Keratinocyte (primary cell): ENCODE measurements around the gene TACC3. TPM values are rescaled to one million over a fixed set of nuclear protein-coding genes. Genes with fewer than 3 reads are reported as not detected.
A peak's percentile ranks its signal among the peaks of the same experiment; 100 is the strongest.

Experiments used
- DNase-seq: peaks from one replicate; pipeline ENCODE4 v3.0.0-alpha.2; 2011; ENCODE audit warnings: low read depth, missing footprints, low spot score
- FAIRE-seq: peaks from 2 replicates; lab custom pipeline; 2011; peaks lifted over from hg19 to GRCh38; lab: Jason Lieb, UNC
- H2AFZ ChIP-seq: 2 replicates; pipeline ENCODE4 v1.6.0; 2012; ENCODE audit warnings: low read length, control low read depth, inconsistent platforms; ENCODE audit not compliant: control insufficient read depth
- H3K27ac ChIP-seq: 2 replicates; pipeline ENCODE4 v1.5.1; 2011; ENCODE audit warnings: low read length; ENCODE audit not compliant: control insufficient read depth, insufficient read depth
- H3K27me3 ChIP-seq: 3 replicates; pipeline ENCODE4 v1.6.0; 2011; ENCODE audit warnings: low read length; ENCODE audit not compliant: control insufficient read depth, insufficient read depth; ENCODE audit errors: extremely low read depth
- H3K36me3 ChIP-seq, 2 experiments: 2 replicates in 1 of 2; 3 replicates in 1 of 2; pipeline ENCODE4 v1.5.1; 2011; ENCODE audit warnings: low read length in 2 of 2, mild to moderate bottlenecking in 1 of 2; ENCODE audit not compliant: control insufficient read depth in 2 of 2, insufficient read depth in 2 of 2; ENCODE audit errors: extremely low read depth in 1 of 2
- H3K4me1 ChIP-seq: 3 replicates; pipeline ENCODE4 v1.5.1; 2011; ENCODE audit warnings: low read length; ENCODE audit not compliant: control insufficient read depth, insufficient read depth; ENCODE audit errors: extremely low read depth
- H3K4me2 ChIP-seq: 3 replicates; pipeline ENCODE4 v1.6.0; 2011; ENCODE audit warnings: low read depth, low read length; ENCODE audit not compliant: control insufficient read depth, insufficient read depth; ENCODE audit errors: extremely low read depth
- H3K4me3 ChIP-seq, 3 experiments: fragments of 200-600 bp in 1 of 3; sonication (generic) in 1 of 3; 2 replicates in 2 of 3; 3 replicates in 1 of 3; pipeline ENCODE4 v1.5.1; 2011 to 2016; ENCODE audit warnings: low read length in 3 of 3, mild to moderate bottlenecking in 3 of 3, control low read depth in 2 of 3, inconsistent platforms in 1 of 3, low read depth in 1 of 3, mixed read lengths in 1 of 3, mixed run types in 1 of 3, moderate library complexity in 1 of 3; ENCODE audit not compliant: control insufficient read depth in 2 of 3, insufficient read depth in 2 of 3; ENCODE audit errors: extremely low read depth in 1 of 3
- H3K79me2 ChIP-seq: 2 replicates; pipeline ENCODE4 v1.6.0; 2012; ENCODE audit warnings: low read length; ENCODE audit not compliant: control insufficient read depth, insufficient read depth
- H3K9ac ChIP-seq: 3 replicates; pipeline ENCODE4 v1.6.0; 2011; ENCODE audit warnings: low read length; ENCODE audit not compliant: control insufficient read depth, insufficient read depth; ENCODE audit errors: extremely low read depth
- H3K9me1 ChIP-seq: 3 replicates; pipeline ENCODE4 v1.6.0; 2011; ENCODE audit warnings: low read length; ENCODE audit not compliant: control insufficient read depth, insufficient read depth; ENCODE audit errors: extremely low read depth
- H3K9me3 ChIP-seq: 2 replicates; pipeline ENCODE4 v1.5.1; 2012; ENCODE audit warnings: low read depth, low read length; ENCODE audit not compliant: control insufficient read depth
- H4K20me1 ChIP-seq: 3 replicates; pipeline ENCODE4 v1.6.0; 2011; ENCODE audit warnings: low read length; ENCODE audit not compliant: control insufficient read depth, insufficient read depth; ENCODE audit errors: extremely low read depth
- EZH2 ChIP-seq: IDR thresholded peaks from one replicate; pipeline ENCODE4 v1.6.1; 2012; ENCODE audit warnings: inconsistent platforms, mild to moderate bottlenecking, low read length, moderate library complexity
- dilution Hi-C: fragments of 300-500 bp; cut with MboI; formaldehyde crosslinking; loops from one replicate; pipeline ENCODE4 v1.7.0; 2020; ENCODE audit warnings: low sequenced_read_pairs; ENCODE audit not compliant: extremely low pct_ligation_motif_present
- polyA plus RNA-seq, 5 experiments: library from polyadenylated mRNA; depleted of rRNA in 3 of 5; stranded (reverse) in 3 of 5; stranded (forward) in 1 of 5; unstranded in 1 of 5; fragments of >200 nt; gene quantifications; 1 replicate in 1 of 5; 2 replicates in 3 of 5; 3 replicates in 1 of 5; pipeline versions ENCODE4 v1.2.1 to v1.2.3, GENCODE V29; 2011 to 2012; ENCODE audit warnings: missing spikeins in 2 of 5, low read depth in 1 of 5, low replicate concordance in 1 of 5
- TF ChIP-seq, protein P1 (sequence below), 3 experiments: IDR thresholded peaks in 1 of 3; conservative IDR thresholded peaks in 1 of 3; optimal IDR thresholded peaks in 1 of 3; 2 replicates in 2 of 3; 3 replicates in 1 of 3; pipeline versions ENCODE3 to v1.5.1; 2011; ENCODE audit warnings: low read length in 3 of 3, mild to moderate bottlenecking in 3 of 3, moderate library complexity in 2 of 3, control low read depth in 1 of 3, inconsistent platforms in 1 of 3; ENCODE audit not compliant: insufficient read depth in 2 of 3; ENCODE audit errors: extremely low read depth in 1 of 3

Gene TACC3
- polyA plus RNA-seq, 1 donor (not counting 4 experiments of a cell fraction or from before 2014, with no cell fraction given), result 19.1 TPM

DNA sequence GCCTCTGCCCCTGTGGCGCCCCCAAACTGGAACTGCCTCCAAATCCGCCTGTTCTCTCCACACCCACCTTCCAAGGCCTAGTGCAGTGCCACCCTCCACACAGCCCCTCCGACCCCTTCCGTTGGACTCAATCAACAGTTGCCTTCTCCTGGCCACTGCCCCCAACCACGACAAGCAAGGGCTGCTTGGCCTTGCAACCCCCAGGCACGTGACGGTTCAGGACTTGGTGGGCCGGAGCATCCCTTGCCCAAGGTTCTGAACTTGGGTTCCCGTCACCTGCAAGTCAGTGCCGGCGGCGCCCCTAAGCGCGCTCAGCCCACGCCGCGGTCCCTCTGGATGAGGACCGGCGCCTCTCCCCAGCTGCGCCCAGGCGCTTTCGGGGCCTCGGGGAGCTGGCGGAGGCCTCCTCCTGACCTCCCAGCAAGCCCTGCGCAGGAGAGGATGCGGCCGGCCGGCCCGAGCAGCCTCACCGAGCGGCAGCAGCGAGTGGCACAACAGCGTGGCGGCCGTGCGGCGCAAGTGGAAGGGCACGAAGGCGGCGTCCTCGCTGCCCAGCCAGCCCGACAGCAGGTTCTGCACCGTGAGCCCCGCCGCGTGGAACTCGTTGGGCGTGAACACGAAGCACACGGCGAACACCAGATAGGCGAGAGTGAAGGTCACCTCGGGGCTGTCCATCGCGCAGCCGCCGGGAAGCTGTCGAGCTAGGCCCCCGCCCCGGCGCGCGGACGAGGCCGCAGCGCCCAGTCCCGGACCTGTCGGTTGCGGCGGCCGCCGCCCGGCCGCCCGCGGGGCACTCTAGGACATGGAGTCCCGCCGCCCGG lies 948 bp upstream of the TACC3 start:
- H2AFZ ChIP-seq, result peak overlapping the region; percentile 84
- peaks cover 7 to 30% of the 10 kb centered on the region in 2 experiments for H3K36me3 ChIP-seq
- peak overlapping the region; percentile 65 for H3K9ac ChIP-seq
- DNase-seq, result no peak
- H3K9me1 ChIP-seq, result no peaks in the 10 kb centered on the region
- no peaks in the 10 kb centered on the region for H3K27me3 ChIP-seq
- H3K4me3 ChIP-seq, result peak overlapping the region; percentile 75 to 81 (median 79)
- H4K20me1 ChIP-seq, result peaks cover under 1% of the 10 kb centered on the region
- H3K27ac ChIP-seq, result peak overlapping the region; percentile 60
- H3K9me3 ChIP-seq, result no peaks in the 10 kb centered on the region
- dilution Hi-C loops, result no loop called here
- FAIRE-seq, result no peak
- H3K4me1 ChIP-seq, result peaks cover 17% of the 10 kb centered on the region
- peak overlapping the region; percentile 92 for H3K4me2 ChIP-seq
- no peak for TF ChIP-seq EZH2
- TF ChIP-seq, protein P1, sequence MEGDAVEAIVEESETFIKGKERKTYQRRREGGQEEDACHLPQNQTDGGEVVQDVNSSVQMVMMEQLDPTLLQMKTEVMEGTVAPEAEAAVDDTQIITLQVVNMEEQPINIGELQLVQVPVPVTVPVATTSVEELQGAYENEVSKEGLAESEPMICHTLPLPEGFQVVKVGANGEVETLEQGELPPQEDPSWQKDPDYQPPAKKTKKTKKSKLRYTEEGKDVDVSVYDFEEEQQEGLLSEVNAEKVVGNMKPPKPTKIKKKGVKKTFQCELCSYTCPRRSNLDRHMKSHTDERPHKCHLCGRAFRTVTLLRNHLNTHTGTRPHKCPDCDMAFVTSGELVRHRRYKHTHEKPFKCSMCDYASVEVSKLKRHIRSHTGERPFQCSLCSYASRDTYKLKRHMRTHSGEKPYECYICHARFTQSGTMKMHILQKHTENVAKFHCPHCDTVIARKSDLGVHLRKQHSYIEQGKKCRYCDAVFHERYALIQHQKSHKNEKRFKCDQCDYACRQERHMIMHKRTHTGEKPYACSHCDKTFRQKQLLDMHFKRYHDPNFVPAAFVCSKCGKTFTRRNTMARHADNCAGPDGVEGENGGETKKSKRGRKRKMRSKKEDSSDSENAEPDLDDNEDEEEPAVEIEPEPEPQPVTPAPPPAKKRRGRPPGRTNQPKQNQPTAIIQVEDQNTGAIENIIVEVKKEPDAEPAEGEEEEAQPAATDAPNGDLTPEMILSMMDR (optimal IDR thresholded peaks at IDR 0.05 in 1 of 3, IDR thresholded peaks at IDR 0.05 in 1 of 3, conservative IDR thresholded peaks at IDR 0.05 in 1 of 3; ENCODE audit: extremely low read depth in 1 of 3, insufficient read depth in 2 of 3, low read length in 3 of 3), result no peak
- peaks cover 67% of the 10 kb centered on the region for H3K79me2 ChIP-seq

DNA sequence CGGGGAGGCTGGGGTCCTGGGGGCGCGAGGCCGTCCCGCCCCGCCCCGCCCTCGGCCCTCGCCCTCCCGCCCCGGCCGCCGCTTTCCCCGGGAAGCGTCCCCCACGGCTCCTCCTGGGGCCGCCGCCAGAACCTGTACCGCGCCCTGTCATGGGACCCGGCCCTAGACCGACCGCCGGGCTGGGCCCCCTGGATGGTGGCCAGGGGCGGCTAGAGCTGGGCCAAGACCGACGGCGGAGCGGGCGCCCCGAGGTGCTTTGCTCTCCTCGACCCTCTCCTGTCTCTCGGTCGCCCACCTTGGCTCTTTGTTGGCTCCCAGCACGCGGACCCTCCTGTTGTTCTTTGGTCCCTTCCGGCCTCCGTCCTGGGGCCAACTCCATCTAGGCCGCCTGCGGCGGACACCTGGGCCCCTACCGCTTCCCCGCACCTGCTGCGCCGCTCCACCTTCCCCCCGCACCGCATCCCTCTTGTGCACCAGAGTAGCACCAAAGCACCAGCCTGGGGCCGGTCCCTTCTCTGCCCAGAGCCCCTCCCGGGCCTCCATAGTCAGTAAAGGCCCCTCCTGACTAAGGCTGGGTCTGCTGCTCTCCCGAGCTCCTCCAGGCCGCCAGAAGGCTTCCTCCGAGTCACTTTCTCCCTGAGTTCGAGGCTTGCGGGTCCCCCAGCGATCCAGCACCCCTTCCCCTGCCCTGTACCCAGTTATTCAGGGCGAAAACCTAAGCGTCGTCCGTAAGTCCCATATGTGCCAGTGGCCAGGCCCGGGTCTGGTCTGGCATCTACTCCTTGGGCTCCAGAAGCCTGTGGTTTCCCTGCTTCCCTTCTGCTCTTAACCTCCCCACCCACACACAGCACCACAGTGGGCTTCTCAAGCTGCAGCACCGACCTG lies 587 bp downstream of the TACC3 start:
- DNase-seq, result no peak
- FAIRE-seq, result no peak

More for the DNA sequence above, 587 bp downstream of the TACC3 start:
- peaks cover 70% of the 10 kb centered on the region for H3K79me2 ChIP-seq
- peak overlapping the region; percentile 76 for H3K9ac ChIP-seq
- no peak overlapping the region for H2AFZ ChIP-seq
- peaks cover 5 to 35% of the 10 kb centered on the region in 2 experiments for H3K36me3 ChIP-seq
- peak overlapping the region; percentile 43 for H3K27ac ChIP-seq
- H3K4me1 ChIP-seq, result peaks cover 30% of the 10 kb centered on the region
- H3K4me3 ChIP-seq, result peak overlapping the region; percentile 78 to 81 (median 79)
- no peaks in the 10 kb centered on the region for H3K9me3 ChIP-seq
- H4K20me1 ChIP-seq, result peaks cover 8% of the 10 kb centered on the region
- TF ChIP-seq, protein P1 (optimal IDR thresholded peaks at IDR 0.05 in 1 of 3, IDR thresholded peaks at IDR 0.05 in 1 of 3, conservative IDR thresholded peaks at IDR 0.05 in 1 of 3; ENCODE audit: extremely low read depth in 1 of 3, insufficient read depth in 2 of 3, low read length in 3 of 3), result no peak
- no peak for TF ChIP-seq EZH2
- peaks cover 4% of the 10 kb centered on the region for H3K9me1 ChIP-seq
- H3K4me2 ChIP-seq, result peak overlapping the region; percentile 66
- H3K27me3 ChIP-seq, result no peaks in the 10 kb centered on the region
- dilution Hi-C loops, result no loop called here
